D721Med (cell line): Measurements from ENCODE around the gene SNCG.
A peak's percentile ranks its signal among the peaks of the same experiment; 100 is the strongest.
"Not testable (repeated sequence)": the region's sequence is repeated elsewhere in the genome, so short reads cannot be mapped to it uniquely, and the experiment has no call there.

Experiments used
- DNase-seq: peaks from one replicate; pipeline ENCODE4 v3.0.0; 2011; ENCODE audit warnings: low spot score; ENCODE audit not compliant: insufficient read length
- FAIRE-seq: peaks from 2 replicates; lab custom pipeline; 2011; peaks lifted over from hg19 to GRCh38; lab: Jason Lieb, UNC
- TF ChIP-seq, protein P1 (sequence below): IDR thresholded peaks from 2 replicates; pipeline ENCODE4 v1.5.1; 2012; ENCODE audit warnings: mild to moderate bottlenecking, control low read depth; ENCODE audit not compliant: insufficient read depth; ENCODE audit errors: missing control alignments

The SNCG gene

DNA sequence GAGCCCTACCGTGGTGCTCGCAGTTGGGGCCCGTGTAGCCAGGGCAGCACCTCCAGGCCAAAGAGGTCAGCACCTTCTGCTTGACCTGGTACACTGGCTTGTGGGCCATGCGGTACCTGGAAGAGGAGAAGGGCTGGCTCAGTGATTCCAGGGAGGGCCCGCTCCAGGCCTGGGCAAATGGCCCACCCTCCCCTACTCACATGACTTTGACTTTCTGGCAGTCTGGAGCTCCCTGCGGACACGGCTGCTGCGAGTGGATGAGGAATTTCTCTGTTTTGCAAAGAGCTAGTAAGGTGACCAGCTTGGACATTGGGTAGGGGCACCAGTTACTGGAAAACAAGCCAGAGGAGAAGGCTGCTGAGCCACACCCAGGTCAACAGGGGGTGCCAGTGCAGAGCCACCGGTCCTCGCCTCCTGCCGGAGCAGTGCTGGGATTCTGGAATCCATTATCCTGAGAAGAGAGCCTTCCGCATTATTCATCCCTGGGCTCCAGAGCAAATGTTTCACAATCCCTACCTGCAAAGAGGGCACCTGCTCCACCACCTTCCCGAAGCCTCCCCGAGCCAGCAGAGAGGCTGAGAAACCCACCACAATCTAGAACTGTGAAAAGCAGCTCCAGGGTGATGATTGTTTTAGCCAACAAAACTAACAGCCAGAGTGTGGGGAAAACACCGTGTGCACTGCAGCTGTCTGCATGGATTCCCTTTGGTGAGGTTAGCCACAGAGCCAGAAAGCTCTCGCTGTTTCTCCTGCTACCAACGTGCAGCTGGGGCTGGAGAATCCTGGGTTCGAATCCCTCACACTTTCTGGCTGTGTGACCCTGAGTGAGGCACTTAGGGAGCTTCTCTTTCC lies 12.8 kb upstream of the SNCG start:
- no peak for FAIRE-seq
- TF ChIP-seq, protein P1, sequence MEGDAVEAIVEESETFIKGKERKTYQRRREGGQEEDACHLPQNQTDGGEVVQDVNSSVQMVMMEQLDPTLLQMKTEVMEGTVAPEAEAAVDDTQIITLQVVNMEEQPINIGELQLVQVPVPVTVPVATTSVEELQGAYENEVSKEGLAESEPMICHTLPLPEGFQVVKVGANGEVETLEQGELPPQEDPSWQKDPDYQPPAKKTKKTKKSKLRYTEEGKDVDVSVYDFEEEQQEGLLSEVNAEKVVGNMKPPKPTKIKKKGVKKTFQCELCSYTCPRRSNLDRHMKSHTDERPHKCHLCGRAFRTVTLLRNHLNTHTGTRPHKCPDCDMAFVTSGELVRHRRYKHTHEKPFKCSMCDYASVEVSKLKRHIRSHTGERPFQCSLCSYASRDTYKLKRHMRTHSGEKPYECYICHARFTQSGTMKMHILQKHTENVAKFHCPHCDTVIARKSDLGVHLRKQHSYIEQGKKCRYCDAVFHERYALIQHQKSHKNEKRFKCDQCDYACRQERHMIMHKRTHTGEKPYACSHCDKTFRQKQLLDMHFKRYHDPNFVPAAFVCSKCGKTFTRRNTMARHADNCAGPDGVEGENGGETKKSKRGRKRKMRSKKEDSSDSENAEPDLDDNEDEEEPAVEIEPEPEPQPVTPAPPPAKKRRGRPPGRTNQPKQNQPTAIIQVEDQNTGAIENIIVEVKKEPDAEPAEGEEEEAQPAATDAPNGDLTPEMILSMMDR: peak; percentile 25

DNA sequence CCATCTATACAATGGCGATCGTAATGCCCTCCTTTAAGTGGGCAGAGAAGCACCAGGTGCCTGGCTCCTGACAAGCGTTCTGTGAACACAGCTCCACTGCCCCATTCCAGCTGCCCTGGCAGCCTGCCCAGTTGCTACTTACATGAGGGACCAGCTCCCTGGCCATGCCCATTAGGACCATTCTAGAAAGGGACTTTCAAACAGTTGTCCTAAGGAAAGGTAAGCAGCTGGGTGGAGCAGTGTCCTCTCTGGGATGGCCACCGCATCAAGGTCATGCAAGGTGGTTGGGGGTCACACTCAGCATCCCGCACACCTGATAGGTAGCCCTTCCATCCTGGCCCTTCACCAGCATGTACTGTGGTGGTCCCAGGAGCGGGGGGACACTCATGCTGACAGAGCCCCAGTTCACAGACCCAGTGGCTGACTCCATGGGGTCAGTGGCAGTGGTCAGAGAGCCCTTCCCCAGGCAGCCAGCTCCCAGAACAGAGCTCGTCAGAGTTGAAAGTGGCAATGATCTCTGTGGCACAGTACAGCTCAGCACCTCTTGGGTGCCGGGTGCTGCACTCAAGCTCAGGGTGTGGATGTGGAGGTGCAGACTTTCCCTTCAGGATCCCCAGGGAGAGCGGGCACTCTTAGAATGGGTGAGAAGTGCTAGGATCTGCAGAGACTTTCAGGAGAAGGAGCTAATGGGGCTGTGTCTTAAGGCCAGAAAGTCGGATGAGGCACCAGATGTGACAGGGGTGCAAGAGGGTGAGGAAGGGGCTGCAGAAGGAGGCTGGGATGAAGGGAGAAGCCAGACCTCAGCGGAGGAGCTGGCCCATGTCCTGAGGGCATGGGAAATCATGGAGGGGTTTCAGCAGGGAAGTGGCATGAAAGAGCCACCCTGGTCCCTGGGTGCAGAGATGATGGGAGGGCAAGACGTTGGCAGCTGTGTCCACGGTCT lies 11.9 kb upstream of the SNCG start:
- TF ChIP-seq, protein P1: no peak
- DNase-seq: no peak
- FAIRE-seq: no peak

More for the DNA sequence above, 12.8 kb upstream of the SNCG start:
- DNase-seq: no peak

- not testable (repeated sequence) for FAIRE-seq, DNase-seq
Measured at GRCh38 chr10:86947806-86948205, 10.6 kb upstream of the SNCG start.

- TF ChIP-seq, protein P1: no peak
- no peak for FAIRE-seq
- no peak for DNase-seq
Measured at GRCh38 chr10:86950349-86950748, 8.1 kb upstream of the SNCG start.

DNA sequence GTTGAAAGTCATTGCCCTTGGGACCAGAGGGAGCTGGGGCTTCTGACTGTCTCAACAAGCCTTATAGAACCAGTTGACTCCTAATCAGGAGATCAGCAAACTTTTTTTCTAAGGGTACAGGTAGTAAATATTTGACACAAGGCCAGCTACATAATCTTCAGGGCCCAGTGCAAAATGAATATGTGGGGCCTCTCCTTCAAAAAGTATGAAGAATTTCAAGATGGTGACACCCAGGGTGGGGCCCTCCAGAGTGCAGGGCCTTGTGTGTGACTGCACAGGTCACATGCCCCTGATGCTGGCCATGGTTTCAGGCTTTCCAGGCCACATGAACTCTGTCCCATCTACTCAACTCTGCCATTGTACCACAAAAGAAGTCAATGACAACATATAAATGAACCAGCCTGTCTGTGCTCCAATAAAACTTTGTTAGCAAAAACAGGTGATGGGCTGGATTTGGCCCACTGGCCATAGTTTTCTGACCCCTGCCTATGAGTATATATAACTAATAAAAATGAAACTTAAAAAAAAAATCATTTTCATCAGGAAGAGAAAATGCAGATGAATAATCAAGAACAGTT lies 7.1 kb upstream of the SNCG start:
- no peak for FAIRE-seq
- TF ChIP-seq, protein P1: no peak
- no peak for DNase-seq

GRCh38 chr10:86952106-86952505 lies 6.3 kb upstream of the SNCG start:
- FAIRE-seq: no peak
- no peak for DNase-seq
- TF ChIP-seq, protein P1: no peak

GRCh38 chr10:86952697-86953096 lies 5.7 kb upstream of the SNCG start:
- FAIRE-seq, DNase-seq: not testable (repeated sequence)
